Suppressor macrophage treated with lipopolysaccharide for 1 hour (primary cell): ENCODE measurements around the gene BIVM.

Experiments used
- DNase-seq, 3 donors: peaks; one replicate each; pipeline ENCODE4 v3.0.0-alpha.2; 2020 to 2022

BIVM gene

DNA sequence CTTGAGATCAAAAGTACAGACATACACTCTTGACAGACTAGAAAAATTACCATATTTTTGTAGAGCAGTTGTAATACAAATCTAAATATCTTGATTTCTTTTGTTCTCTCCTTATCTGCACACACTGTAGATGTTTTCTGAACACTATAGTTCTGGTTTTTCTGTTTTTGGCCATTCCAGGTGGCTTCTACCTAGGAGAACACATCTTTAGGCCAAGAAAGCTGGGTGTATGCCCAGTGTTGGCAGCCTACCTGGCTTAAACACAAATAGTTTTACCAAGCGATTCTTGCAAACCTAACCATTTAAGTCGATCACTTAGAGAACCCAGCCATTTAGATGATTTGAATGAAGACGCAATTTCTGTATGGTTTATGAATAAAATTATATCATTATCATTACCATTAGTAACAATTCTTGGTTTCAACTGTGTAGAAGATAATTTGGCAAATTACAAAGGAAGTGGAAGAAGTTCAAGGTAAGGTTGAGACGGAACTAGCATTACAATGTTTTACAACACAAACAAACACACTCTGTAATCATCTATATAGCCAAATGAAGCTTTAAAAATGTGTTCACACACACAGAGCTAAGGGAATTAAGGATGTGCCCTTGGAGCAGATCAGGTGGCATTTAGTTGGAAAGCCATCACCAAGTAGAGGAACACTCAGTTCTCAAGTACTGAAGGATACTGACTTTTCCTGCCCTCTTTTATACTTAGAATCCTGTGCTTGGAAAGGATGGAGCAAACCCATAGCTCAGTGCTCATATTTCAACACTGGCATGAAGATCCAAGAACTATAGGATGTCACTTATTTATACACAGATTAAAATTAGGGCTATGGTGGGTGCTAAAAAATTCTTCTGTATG is 83.1 kb downstream of the BIVM start:
- DNase-seq, result no peak
